UCSD-AML1 (cell line): Measurements from ENCODE around the gene P4HB.

Source experiments
- DNase-seq: peaks from one replicate; lab custom pipeline; 2025; ENCODE audit not compliant: unreplicated experiment; lab: John Stamatoyannopoulos, UW

The P4HB gene

GRCh38 chr17:81813371-81813684 lies 47.0 kb downstream of the P4HB start:
- DNase-seq = no peak

GRCh38 chr17:81812571-81813370 lies 47.6 kb downstream of the P4HB start:
- DNase-seq = no peak

GRCh38 chr17:81811705-81812570 lies 48.4 kb downstream of the P4HB start:
- no peak for DNase-seq

GRCh38 chr17:81810892-81811704 lies 49.2 kb downstream of the P4HB start:
- no peak for DNase-seq

GRCh38 chr17:81810476-81810875 lies 49.9 kb downstream of the P4HB start:
- no peak for DNase-seq

GRCh38 chr17:81809556-81809998 lies 50.8 kb downstream of the P4HB start:
- no peak for DNase-seq

GRCh38 chr17:81808778-81809555 lies 51.4 kb downstream of the P4HB start:
- DNase-seq = no peak

GRCh38 chr17:81807839-81808238 lies 52.5 kb downstream of the P4HB start:
- no peak for DNase-seq

- no peak for DNase-seq
Observed at GRCh38 chr17:81807210-81807719, 53.1 kb downstream of the P4HB start.

- DNase-seq = no peak
Observed at GRCh38 chr17:81806461-81807209, 53.7 kb downstream of the P4HB start.

- DNase-seq = no peak
Observed at GRCh38 chr17:81805707-81806460, 54.5 kb downstream of the P4HB start.

GRCh38 chr17:81804559-81805399 lies 55.6 kb downstream of the P4HB start:
- no peak for DNase-seq

GRCh38 chr17:81803728-81804558 lies 56.4 kb downstream of the P4HB start, which contains the start of gene GCGR:
Gene GCGR (plus strand): TSS chr17:81804150. CDS start chr17:81809019, 4,869 bp downstream.
- no peak for DNase-seq

GRCh38 chr17:81802856-81803643 lies 57.3 kb downstream of the P4HB start:
- no peak for DNase-seq

GRCh38 chr17:81802048-81802758 lies 58.1 kb downstream of the P4HB start:
- no peak for DNase-seq

- no peak for DNase-seq
Observed at GRCh38 chr17:81801327-81801726, 59.0 kb downstream of the P4HB start.
